A673 (cell line): ENCODE data around the gene LCMT1.

ENCODE experiments used
- EZH2 ChIP-seq: fragments of 200-600 bp; sonication (generic); IDR thresholded peaks from 2 replicates; pipeline ENCODE4 v1.6.1; 2017; ENCODE audit warnings: borderline replicate concordance, low read depth, mild to moderate bottlenecking, mixed read lengths, antibody characterized with exemption, low read length; ENCODE audit not compliant: poor library complexity, severe bottlenecking
- TF ChIP-seq, protein P1 (sequence below): fragments of 300-800, 200-600 bp; sonication (generic); conservative IDR thresholded peaks from 2 replicates; pipeline ENCODE4 v1.5.1; 2017; ENCODE audit warnings: low read depth, mild to moderate bottlenecking, antibody characterized with exemption, low read length, moderate library complexity, mixed read lengths

DNA sequence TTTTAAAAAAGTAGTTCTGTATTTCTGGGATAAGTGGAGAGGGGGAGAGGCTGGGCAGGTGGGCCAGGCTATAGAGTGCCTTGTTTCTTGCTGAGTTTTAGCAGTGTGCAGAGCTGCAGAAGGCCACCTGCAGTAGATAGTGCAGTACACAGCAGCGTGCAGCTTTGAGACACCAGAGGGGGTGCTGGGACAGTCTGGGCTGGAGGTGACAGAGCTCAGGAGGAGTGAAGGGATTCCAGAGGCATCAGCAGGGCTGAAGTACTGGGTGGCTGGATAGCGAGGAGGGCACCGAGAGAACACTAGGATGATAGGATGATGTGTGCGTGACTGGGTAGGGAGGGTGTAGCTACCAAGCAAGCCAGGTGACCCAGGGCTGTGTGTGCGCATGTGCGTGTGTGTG lies 26.6 kb downstream of the LCMT1 start:
- TF ChIP-seq, protein P1, sequence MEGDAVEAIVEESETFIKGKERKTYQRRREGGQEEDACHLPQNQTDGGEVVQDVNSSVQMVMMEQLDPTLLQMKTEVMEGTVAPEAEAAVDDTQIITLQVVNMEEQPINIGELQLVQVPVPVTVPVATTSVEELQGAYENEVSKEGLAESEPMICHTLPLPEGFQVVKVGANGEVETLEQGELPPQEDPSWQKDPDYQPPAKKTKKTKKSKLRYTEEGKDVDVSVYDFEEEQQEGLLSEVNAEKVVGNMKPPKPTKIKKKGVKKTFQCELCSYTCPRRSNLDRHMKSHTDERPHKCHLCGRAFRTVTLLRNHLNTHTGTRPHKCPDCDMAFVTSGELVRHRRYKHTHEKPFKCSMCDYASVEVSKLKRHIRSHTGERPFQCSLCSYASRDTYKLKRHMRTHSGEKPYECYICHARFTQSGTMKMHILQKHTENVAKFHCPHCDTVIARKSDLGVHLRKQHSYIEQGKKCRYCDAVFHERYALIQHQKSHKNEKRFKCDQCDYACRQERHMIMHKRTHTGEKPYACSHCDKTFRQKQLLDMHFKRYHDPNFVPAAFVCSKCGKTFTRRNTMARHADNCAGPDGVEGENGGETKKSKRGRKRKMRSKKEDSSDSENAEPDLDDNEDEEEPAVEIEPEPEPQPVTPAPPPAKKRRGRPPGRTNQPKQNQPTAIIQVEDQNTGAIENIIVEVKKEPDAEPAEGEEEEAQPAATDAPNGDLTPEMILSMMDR, result no peak
- TF ChIP-seq EZH2, result no peak
